Measurements from ENCODE around the gene ALG6. TPM values are rescaled to one million over a fixed set of nuclear protein-coding genes. Genes with fewer than 3 reads are reported as not detected.

Gene ALG6
- total RNA-seq: 10 to 100 TPM in 3 of 4 donors, 1 to 10 TPM in 1; 6.8 to 16.5 (median 13.0) TPM

- intact Hi-C loops (cut with DNase I): no loop called here
- H3K27me3 ChIP-seq: no peaks in the 10 kb centered on the region
- H3K36me3 ChIP-seq: peaks cover 0 to 17% (median 0%) of the 10 kb centered on the region in 3 donors
- TF ChIP-seq POLR2A (IDR thresholded peaks at IDR 0.05) (peak in 2 of 4 donors; percentile 55 to 83), CTCF (IDR thresholded peaks at IDR 0.05) (peak in 2 of 6 experiments; percentile 25 to 36)
- H3K4me1 ChIP-seq: peaks cover 6 to 31% (median 18%) of the 10 kb centered on the region in 3 donors
- WGBS, 2 donors: 1 to 2% methylated on average over 7 to 17 of the region's 77 CpGs
- H3K4me3 ChIP-seq: peak within 1 kb of the TSS; percentile 74 to 98 (median 94)
- no peaks in the 10 kb centered on the region for H3K9me3 ChIP-seq
- DNase-seq: peak; percentile 54
- H3K27ac ChIP-seq: peak within 1 kb of the TSS; percentile 82 to 94 (median 90)
These were observed at the start of gene ALG6 for GRCh38 chr1:63367215-63368103. Gene ALG6, plus strand, starts transcription at chr1:63367627. Its CDS starts 3,351 bp downstream, at chr1:63370978.

- intact Hi-C loops (cut with DNase I): loop anchor here (5.0 to 10.0 kb wide), 2 partner anchors 125 to 207 kb away; partner anchors contain the start of genes EFCAB7 and ITGB3BP
- no peak for DNase-seq
- peak overlapping the region in 1 of 4 donors; percentile 6 for H3K27ac ChIP-seq
- H3K9me3 ChIP-seq: peaks cover 0 to 9% (median 0%) of the 10 kb centered on the region in 3 donors
- 7 to 8% methylated on average over 14 of the region's 14 CpGs for WGBS, 2 donors
- H3K36me3 ChIP-seq: no peaks in the 10 kb centered on the region
- no peak for TF ChIP-seq CTCF (IDR thresholded peaks at IDR 0.05)
- no peak for TF ChIP-seq POLR2A (IDR thresholded peaks at IDR 0.05)
- H3K4me1 ChIP-seq: peaks cover 16 to 57% (median 21%) of the 10 kb centered on the region in 3 donors
- peak overlapping the region in 3 of 4 donors; percentile 47 to 66 (median 58) for H3K4me3 ChIP-seq
- peaks cover 19 to 98% (median 53%) of the 10 kb centered on the region in 4 donors for H3K27me3 ChIP-seq
These were observed 49.6 kb upstream of the ALG6 start for GRCh38 chr1:63317817-63318152.

- peaks cover 0 to 9% (median 0%) of the 10 kb centered on the region in 3 donors for H3K9me3 ChIP-seq
- H3K4me3 ChIP-seq: peak overlapping the region in 1 of 4 donors; percentile 66
- peaks cover 25 to 100% (median 55%) of the 10 kb centered on the region in 4 donors for H3K27me3 ChIP-seq
- no peaks in the 10 kb centered on the region for H3K36me3 ChIP-seq
- WGBS, 2 donors: 32 to 35% methylated on average over 25 to 28 of the region's 28 CpGs
- intact Hi-C loops (cut with DNase I): loop anchor here (5.0 to 10.0 kb wide), 2 partner anchors 124 to 206 kb away; partner anchors contain the start of genes EFCAB7 and ITGB3BP
- H3K4me1 ChIP-seq: peaks cover 19 to 63% (median 27%) of the 10 kb centered on the region in 3 donors
- no peak for DNase-seq
- TF ChIP-seq POLR2A (IDR thresholded peaks at IDR 0.05) (no peak), CTCF (IDR thresholded peaks at IDR 0.05) (no peak)
- H3K27ac ChIP-seq: no peak overlapping the region
These were observed 49.0 kb upstream of the ALG6 start for GRCh38 chr1:63318201-63318979.

GRCh38 chr1:63319046-63320021, 48.1 kb upstream of the ALG6 start:
- peaks cover 0 to 9% (median 0%) of the 10 kb centered on the region in 3 donors for H3K9me3 ChIP-seq
- 20 to 31% methylated on average over 22 to 33 of the region's 60 CpGs for WGBS, 2 donors
- TF ChIP-seq CTCF (IDR thresholded peaks at IDR 0.05) (no peak), POLR2A (IDR thresholded peaks at IDR 0.05) (no peak)
- intact Hi-C loops (cut with DNase I): loop anchor here (5.0 to 10.0 kb wide), 2 partner anchors 123 to 205 kb away; partner anchors contain the start of genes EFCAB7 and ITGB3BP
- H3K27me3 ChIP-seq: peaks cover 30 to 100% (median 58%) of the 10 kb centered on the region in 4 donors
- H3K27ac ChIP-seq: no peak overlapping the region
- no peak for DNase-seq
- peaks cover 23 to 73% (median 36%) of the 10 kb centered on the region in 3 donors for H3K4me1 ChIP-seq
- peak overlapping the region in 1 of 4 donors; percentile 14 for H3K4me3 ChIP-seq
- H3K36me3 ChIP-seq: no peaks in the 10 kb centered on the region

Measured in esophagus squamous epithelium (tissue), 5 donors.